Measurements from ENCODE around the gene FUS. TPM values are rescaled to one million over a fixed set of nuclear protein-coding genes. Genes with fewer than 3 reads are reported as not detected.

The FUS gene
- total and polyA plus RNA-seq, 2 of the 13 experiments (the other 11 are each of a cell fraction or from before 2014, with no cell fraction given) = 68.1 to 168 TPM

- TF ChIP-seq, protein P1, sequence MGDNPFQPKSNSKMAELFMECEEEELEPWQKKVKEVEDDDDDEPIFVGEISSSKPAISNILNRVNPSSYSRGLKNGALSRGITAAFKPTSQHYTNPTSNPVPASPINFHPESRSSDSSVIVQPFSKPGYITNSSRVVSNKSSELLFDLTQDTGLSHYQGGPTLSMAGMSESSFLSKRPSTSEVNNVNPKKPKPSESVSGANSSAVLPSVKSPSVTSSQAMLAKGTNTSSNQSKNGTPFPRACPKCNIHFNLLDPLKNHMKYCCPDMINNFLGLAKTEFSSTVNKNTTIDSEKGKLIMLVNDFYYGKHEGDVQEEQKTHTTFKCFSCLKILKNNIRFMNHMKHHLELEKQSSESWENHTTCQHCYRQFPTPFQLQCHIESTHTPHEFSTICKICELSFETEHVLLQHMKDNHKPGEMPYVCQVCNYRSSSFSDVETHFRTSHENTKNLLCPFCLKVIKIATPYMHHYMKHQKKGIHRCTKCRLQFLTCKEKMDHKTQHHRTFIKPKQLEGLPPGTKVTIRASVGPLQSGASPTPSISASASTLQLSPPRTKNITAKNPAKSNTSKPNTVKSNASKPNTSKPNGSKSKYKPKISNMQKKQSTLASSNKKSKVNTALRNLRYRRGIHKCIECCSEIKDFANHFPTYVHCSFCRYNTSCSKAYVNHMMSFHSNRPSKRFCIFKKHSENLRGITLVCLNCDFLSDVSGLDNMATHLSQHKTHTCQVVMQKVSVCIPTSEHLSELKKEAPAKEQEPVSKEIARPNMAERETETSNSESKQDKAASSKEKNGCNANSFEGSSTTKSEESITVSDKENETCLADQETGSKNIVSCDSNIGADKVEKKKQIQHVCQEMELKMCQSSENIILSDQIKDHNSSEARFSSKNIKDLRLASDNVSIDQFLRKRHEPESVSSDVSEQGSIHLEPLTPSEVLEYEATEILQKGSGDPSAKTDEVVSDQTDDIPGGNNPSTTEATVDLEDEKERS (CRISPR knock-in tag; IDR thresholded peaks at IDR 0.05) = no peak
- TF ChIP-seq ESRRA (CRISPR knock-in tag; IDR thresholded peaks at IDR 0.05; ENCODE audit: low read depth) (peak; percentile 83), ASH2L (IDR thresholded peaks at IDR 0.05; ENCODE audit: insufficient read length, low read depth, low read length) (no peak), ZNF720 (CRISPR knock-in tag; IDR thresholded peaks at IDR 0.05) (no peak), SRSF4 (IDR thresholded peaks at IDR 0.05; ENCODE audit: low read depth, low read length, poor library complexity, severe bottlenecking) (no peak), POLR2AphosphoS5 (IDR thresholded peaks at IDR 0.05; ENCODE audit: low read depth, low read length) (no peak), ZFP37 (CRISPR knock-in tag; IDR thresholded peaks at IDR 0.05; ENCODE audit: borderline replicate concordance) (no peak), ZNF607 (CRISPR knock-in tag; IDR thresholded peaks at IDR 0.05; ENCODE audit: borderline replicate concordance) (no peak), ZBTB39 (CRISPR knock-in tag; IDR thresholded peaks at IDR 0.05) (no peak), ZNF230 (CRISPR knock-in tag; IDR thresholded peaks at IDR 0.05) (no peak), RCOR2 (CRISPR knock-in tag; IDR thresholded peaks at IDR 0.05) (no peak), MED8 (CRISPR knock-in tag; IDR thresholded peaks at IDR 0.05; ENCODE audit: insufficient replicate concordance) (no peak), GZF1 (CRISPR knock-in tag; IDR thresholded peaks at IDR 0.05) (no peak), ZNF713 (CRISPR knock-in tag; IDR thresholded peaks at IDR 0.05) (no peak), MZF1 (CRISPR knock-in tag; IDR thresholded peaks at IDR 0.05; ENCODE audit: borderline replicate concordance) (peak; percentile 35; the same call in 1 of the 2 replicates)
- TF ChIP-seq, protein P2, sequence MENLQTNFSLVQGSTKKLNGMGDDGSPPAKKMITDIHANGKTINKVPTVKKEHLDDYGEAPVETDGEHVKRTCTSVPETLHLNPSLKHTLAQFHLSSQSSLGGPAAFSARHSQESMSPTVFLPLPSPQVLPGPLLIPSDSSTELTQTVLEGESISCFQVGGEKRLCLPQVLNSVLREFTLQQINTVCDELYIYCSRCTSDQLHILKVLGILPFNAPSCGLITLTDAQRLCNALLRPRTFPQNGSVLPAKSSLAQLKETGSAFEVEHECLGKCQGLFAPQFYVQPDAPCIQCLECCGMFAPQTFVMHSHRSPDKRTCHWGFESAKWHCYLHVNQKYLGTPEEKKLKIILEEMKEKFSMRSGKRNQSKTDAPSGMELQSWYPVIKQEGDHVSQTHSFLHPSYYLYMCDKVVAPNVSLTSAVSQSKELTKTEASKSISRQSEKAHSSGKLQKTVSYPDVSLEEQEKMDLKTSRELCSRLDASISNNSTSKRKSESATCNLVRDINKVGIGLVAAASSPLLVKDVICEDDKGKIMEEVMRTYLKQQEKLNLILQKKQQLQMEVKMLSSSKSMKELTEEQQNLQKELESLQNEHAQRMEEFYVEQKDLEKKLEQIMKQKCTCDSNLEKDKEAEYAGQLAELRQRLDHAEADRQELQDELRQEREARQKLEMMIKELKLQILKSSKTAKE (CRISPR knock-in tag; IDR thresholded peaks at IDR 0.05; ENCODE audit: borderline replicate concordance) = no peak
- TF ChIP-seq, protein P3, sequence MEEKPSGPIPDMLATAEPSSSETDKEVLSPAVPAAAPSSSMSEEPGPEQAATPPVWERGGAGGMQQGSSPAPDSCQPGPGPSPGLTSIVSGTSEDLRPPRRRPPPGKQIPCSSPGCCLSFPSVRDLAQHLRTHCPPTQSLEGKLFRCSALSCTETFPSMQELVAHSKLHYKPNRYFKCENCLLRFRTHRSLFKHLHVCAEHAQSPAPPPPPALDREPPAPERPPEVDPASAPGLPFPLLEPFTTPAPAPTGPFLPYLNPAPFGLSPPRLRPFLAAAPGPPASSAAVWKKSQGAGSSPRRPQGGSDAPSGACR (CRISPR knock-in tag; IDR thresholded peaks at IDR 0.05) = no peak
These were observed 29.7 kb upstream of the FUS start, which contains the start of gene PRSS36 (continued) for GRCh38 chr16:31149894-31150890.

Data from HepG2 (cell line).